Esophagus squamous epithelium (tissue), 4 donors: Measurements from ENCODE around the gene TSPAN33.

Source experiments
- CTCF ChIP-seq, 6 experiments: fragments of 450-650 bp in 4 of 6; fragments of 200-600 bp in 2 of 6; sonication (generic) in 2 of 6; IDR thresholded peaks; one replicate each; pipeline ENCODE4 v1.5.1; 2016 to 2019; ENCODE audit warnings: antibody characterized with exemption in 6 of 6, mild to moderate bottlenecking in 4 of 6, moderate library complexity in 4 of 6
- POLR2A ChIP-seq, 4 donors: fragments of 450-650 bp; IDR thresholded peaks; one replicate each; pipeline ENCODE4 v1.6.1; 2017; ENCODE audit warnings: antibody characterized with exemption in 4 of 4, mild to moderate bottlenecking in 4 of 4, moderate library complexity in 3 of 4

GRCh38 chr7:129122078-129122750 lies 22.3 kb upstream of the TSPAN33 start:
- TF ChIP-seq CTCF (IDR thresholded peaks at IDR 0.05) (no peak), POLR2A (IDR thresholded peaks at IDR 0.05) (no peak)
